NCI-H748 treated with DMSO at 0.1 percent for 48 hours (cell line): ENCODE data around the gene GMDS.

Experiments
- DNase-seq: peaks from one replicate; lab custom pipeline; 2025; lab: John Stamatoyannopoulos, UW

Gene GMDS

GRCh38 chr6:1895721-1896120 lies 349.7 kb downstream of the GMDS start:
- DNase-seq: no peak

- no peak for DNase-seq
Measured at GRCh38 chr6:1894954-1895353, 350.5 kb downstream of the GMDS start.

- peak; percentile 34 for DNase-seq
Measured at GRCh38 chr6:1893470-1894130, 351.8 kb downstream of the GMDS start.

GRCh38 chr6:1892716-1893115 lies 352.7 kb downstream of the GMDS start:
- DNase-seq: no peak

- DNase-seq: no peak
Measured at GRCh38 chr6:1890987-1891386, 354.4 kb downstream of the GMDS start.

- DNase-seq: no peak
Measured at GRCh38 chr6:1890071-1890470, 355.3 kb downstream of the GMDS start.

- no peak for DNase-seq
Measured at GRCh38 chr6:1885576-1886011, 359.8 kb downstream of the GMDS start.

- no peak for DNase-seq
Measured at GRCh38 chr6:1884313-1884712, 361.1 kb downstream of the GMDS start.

GRCh38 chr6:1878330-1878729 lies 367.1 kb downstream of the GMDS start:
- no peak for DNase-seq

GRCh38 chr6:1873781-1874180 lies 371.6 kb downstream of the GMDS start:
- no peak for DNase-seq

- DNase-seq: no peak
Measured at GRCh38 chr6:1872649-1873131, 372.7 kb downstream of the GMDS start.

GRCh38 chr6:1871724-1872315 lies 373.6 kb downstream of the GMDS start:
- DNase-seq: no peak

- no peak for DNase-seq
Measured at GRCh38 chr6:1870932-1871331, 374.5 kb downstream of the GMDS start.

GRCh38 chr6:1870251-1870650 lies 375.2 kb downstream of the GMDS start:
- no peak for DNase-seq

- DNase-seq: no peak
Measured at GRCh38 chr6:1869769-1870168, 375.6 kb downstream of the GMDS start.

- DNase-seq: no peak
Measured at GRCh38 chr6:1869308-1869707, 376.1 kb downstream of the GMDS start.

- no peak for DNase-seq
Measured at GRCh38 chr6:1868561-1869261, 376.7 kb downstream of the GMDS start.

GRCh38 chr6:1867197-1867596 lies 378.2 kb downstream of the GMDS start:
- no peak for DNase-seq

- DNase-seq: no peak
Measured at GRCh38 chr6:1865585-1865984, 379.8 kb downstream of the GMDS start.

- peak; percentile 36 for DNase-seq
Measured at GRCh38 chr6:1864496-1864895, 380.9 kb downstream of the GMDS start.

- DNase-seq: no peak
Measured at GRCh38 chr6:1862411-1862810, 383.0 kb downstream of the GMDS start.

- DNase-seq: no peak
Measured at GRCh38 chr6:1860756-1861348, 384.6 kb downstream of the GMDS start.

GRCh38 chr6:1858859-1859258 lies 386.5 kb downstream of the GMDS start:
- no peak for DNase-seq
